GM19023 (cell line): ENCODE measurements around the gene PHEX.

ENCODE experiments used
- ATAC-seq: cut with Tn5 transposase; IDR thresholded peaks from one replicate; pipeline ENCODE4 v1.9.1; 2021; ENCODE audit warnings: mild to moderate bottlenecking, moderate library complexity; ENCODE audit not compliant: unreplicated experiment

The PHEX gene

DNA sequence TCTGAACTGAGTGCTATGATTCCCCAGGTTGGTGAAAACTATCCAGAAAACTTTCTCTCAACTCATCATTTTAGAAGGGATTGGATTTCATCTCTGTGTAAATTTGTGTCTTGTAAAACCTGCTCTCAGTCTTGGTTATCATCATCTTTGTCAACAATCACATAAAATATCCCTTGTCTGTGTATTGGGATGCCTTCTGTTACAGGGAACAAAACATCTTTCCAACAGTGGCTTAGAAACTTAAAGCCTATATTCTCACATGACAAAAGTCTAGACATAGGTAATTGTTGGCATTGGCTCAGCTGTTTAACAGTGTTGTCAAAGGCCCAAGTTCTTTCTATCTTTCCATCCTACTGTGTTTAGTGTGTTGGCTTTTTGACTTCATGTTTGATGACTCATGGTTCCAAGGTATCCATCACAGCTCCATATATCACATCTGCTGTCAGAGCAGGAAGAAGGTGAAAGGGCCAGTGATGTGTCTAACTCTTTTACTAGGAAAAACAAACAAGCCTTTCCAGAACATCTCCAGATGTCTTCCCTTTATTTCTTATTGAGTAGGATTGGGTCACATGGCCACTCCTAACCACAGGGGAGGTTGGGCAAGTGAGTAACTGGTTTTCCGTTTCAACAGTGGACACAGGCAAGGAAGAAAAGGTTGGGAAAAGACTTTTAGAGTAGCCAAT lies 65.0 kb downstream of the PHEX start:
- no peak for ATAC-seq

GRCh38 chrX:22105231-22105630 lies 73.1 kb downstream of the PHEX start:
- ATAC-seq, result no peak

DNA sequence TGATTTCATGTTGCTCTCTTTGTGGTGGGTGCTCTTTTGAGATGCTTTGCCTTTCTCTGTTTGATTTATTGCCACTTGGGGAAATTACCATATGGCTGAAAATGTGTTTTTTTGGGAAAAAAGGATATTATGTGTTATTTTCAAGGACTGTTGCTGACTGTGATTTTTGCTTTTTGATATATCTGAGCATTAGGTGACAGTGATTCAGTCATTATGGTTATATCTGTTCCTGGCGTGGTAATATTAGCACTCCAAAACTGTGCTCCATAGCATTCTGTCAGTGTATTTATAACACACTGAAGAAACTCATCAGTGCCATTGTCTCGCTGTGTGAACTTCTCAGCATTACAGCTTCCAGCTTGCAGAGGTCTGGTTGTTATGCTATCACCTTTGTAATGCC lies 73.8 kb downstream of the PHEX start:
- ATAC-seq, result no peak

DNA sequence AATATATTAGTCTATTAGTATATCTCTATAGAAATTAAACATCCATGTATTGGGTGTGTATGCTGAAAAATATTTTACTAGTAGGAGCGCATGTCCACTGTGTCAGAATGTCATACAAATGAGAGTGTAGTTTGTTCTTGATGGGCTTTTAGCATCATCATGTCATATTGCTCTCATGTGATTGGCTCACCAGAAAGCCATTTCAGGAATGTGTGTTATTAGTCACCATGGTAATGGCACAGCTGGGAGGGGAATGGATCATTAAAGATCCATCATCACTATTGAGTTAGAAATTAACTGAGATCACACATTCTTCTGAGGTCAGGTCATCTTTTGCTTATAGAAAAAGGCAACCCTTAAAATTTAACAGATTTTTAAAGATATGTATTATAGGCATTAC lies 77.3 kb downstream of the PHEX start:
- no peak for ATAC-seq

DNA sequence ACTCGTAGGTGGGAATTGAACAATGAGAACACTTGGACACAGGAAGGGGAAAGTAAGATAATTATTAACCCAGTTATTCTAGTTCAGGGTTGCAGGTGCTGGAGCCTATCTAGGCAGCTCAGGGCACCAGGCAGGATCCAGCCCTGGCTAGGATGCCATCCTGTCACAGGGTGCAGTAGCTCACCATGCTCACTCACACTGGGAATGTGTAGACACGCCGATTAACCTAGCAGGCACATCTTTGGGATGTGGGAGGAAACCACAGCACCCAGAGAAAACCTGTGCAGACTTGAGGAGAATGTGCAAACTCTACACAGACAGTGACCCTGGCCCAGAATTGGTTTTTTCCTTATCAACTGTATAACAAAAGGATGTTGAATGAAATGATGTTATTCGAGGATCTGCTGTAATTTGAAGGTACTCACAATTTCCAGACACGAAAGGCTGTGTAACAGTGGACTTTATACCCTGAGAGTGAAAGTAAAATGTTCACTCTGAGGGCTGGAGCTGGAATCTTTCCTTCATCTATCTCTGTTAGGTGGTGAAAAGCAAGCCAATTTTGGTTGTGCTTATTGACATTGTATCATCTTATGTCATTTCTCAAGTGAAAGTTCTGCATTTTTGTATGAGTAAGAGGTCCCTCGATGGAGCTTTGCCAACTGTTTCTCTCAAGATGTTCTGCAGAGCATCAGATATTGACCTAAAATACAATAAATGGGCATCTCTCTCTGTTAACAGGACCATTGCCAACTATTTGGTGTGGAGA lies 78.8 kb downstream of the PHEX start:
- no peak for ATAC-seq

GRCh38 chrX:22116605-22117546 lies 84.8 kb downstream of the PHEX start:
- no peak for ATAC-seq

- ATAC-seq, result no peak
Observed at GRCh38 chrX:22117633-22118032, 85.5 kb downstream of the PHEX start.

GRCh38 chrX:22118161-22118830 lies 86.2 kb downstream of the PHEX start:
- ATAC-seq, result no peak

- no peak for ATAC-seq
Observed at GRCh38 chrX:22121161-22121560, 89.0 kb downstream of the PHEX start.

DNA sequence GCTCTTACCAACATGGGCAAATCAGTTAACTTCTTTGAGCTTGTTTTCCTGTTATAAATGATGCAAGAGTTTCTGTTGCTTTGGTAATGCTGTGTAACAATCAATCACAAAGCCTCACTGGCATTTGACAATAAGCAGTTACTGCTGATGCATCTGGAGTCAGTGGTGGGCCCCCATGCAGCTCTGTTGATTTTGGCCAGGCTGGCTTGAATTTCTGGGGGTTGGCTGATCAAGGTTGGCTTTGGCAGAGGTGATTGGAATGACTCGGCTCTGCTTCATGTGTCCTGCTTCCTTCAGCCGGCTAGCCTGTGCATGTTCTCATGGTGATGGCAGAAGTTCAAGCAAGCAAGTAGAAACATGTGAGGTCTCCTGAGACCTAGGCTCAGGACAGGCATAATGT lies 90.4 kb downstream of the PHEX start:
- no peak for ATAC-seq

DNA sequence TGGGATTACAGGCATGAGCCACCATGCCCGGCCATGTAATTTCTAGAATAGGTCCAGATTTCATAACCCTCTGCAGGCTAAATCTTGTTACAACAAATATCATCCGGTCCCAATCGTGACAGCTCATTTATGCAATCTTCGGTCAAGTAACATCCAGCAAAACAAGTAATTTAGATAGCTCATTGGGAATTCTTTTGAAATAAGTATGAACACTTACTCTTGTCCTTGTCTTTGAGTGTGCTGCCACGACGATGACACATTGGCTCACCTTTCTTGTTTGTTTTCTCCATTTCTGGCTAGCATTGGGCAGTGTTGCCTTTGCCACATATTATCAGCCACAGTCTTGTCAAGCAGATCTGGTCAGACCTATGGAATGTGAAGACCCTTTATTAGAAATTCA lies 92.0 kb downstream of the PHEX start:
- no peak for ATAC-seq

DNA sequence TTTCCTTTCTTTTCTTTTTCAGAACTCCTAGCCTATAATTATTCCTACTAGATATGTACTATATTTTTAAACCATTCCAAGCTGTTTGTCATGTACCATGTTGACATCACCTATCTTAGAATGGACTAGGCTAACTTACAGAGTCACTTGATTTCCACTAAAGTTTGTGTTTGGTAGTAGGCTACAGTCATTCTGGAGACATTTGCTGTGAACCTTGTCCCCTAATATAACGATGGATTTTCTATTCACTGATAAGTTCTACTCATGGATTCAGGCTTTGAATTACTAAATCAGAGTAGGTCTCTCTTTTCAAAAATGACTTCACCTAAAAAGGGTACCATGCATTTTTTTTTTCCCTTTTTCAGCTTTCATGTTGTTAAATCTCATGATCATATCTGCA lies 93.4 kb downstream of the PHEX start:
- ATAC-seq, result no peak

- ATAC-seq, result no peak
Observed at GRCh38 chrX:22126327-22126726, 94.2 kb downstream of the PHEX start.

GRCh38 chrX:22128961-22129360 lies 96.8 kb downstream of the PHEX start:
- no peak for ATAC-seq

DNA sequence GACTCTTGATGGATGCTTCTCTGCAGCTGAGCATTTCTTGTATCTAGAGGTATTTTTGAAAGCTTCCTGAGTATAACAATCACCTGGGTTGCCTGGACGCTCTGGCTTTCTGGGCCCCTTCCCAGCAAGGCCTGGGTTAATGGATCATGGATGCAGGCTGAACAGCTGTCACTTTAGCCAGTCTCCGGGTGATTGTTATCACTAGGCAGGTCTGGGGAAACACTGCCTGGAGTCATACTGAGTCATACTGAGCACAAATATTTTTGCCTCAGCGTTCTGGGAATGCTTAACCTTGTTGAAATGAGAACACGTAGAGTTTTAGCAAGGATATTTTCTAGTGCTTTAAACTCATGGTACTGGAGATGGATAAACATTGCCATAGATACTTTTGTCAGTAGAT lies 102.6 kb downstream of the PHEX start:
- no peak for ATAC-seq

GRCh38 chrX:22135171-22135711 lies 103.1 kb downstream of the PHEX start:
- ATAC-seq, result no peak

DNA sequence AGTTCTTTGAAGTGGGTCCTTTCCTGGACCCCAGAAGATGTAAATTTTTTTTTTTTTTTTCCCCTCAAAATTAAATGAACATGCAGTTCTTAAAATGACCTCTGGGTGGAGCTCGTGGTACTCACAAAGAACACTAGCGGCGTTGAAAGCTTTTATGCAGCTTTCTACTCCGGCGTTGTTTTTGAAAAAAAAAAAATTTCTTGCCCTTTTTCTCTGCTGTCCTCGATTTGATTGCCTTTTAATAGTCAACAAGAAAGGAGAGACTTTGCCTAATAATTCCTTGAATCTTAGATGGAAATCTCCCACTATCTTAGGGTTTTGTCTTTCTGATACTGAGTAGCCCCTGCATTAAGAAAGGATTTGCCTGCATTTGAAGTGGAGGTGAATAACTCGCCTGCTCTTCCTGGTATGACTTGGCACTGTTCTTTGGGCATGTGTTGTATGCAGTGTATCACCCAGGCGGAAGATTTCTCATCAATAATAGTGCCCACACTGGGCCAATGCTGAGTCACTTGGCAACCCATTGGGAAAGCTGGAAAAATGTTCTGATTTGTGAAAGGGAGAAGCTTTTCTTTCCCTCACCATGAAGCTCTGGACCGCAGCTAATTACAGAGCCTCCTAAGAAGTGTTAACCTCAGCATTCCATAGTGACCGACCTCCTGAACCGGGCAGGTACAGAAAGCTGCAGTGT lies 104.0 kb downstream of the PHEX start:
- no peak for ATAC-seq

DNA sequence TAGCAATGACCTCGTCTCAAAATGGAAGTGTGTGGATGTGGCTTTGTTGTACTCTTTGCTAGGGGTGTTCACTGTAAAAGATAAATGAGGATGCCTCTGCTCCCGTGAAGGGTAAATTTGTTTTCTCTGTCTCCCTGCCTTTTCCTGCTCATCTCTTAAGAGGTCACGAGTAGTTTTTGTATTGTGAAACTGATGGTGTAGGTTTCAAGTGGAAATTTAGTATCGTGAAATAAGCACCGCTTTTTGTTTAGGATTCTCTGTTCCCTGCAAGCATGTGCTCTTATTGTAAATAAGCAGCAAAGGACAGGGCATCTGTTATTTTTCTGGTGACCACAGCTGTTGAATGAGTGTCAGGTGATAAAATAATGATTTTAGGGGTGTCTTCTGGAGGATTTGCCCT lies 104.6 kb downstream of the PHEX start:
- ATAC-seq, result no peak

- ATAC-seq, result no peak
Observed at GRCh38 chrX:22139822-22140221, 107.7 kb downstream of the PHEX start.

- ATAC-seq, result no peak
Observed at GRCh38 chrX:22141047-22141730, 109.1 kb downstream of the PHEX start.
